H9 (cell line): ENCODE results near the gene LRRC40. TPM values are rescaled to one million over a fixed set of nuclear protein-coding genes. Genes with fewer than 3 reads are reported as not detected.

Experiments
- DNase-seq: peaks from one replicate; pipeline ENCODE4 v3.0.0-alpha.2; 2017
- H2AFZ ChIP-seq: one replicate; pipeline ENCODE4 v1.6.1; 2013; ENCODE audit warnings: mild to moderate bottlenecking, low read length, control low read depth, moderate library complexity
- H2AK5ac ChIP-seq: 2 replicates; pipeline ENCODE4 v1.6.1; 2013; ENCODE audit warnings: low read length, control low read depth, mixed read lengths; ENCODE audit not compliant: insufficient read length
- H2BK120ac ChIP-seq: one replicate; pipeline ENCODE4 v1.6.1; 2013; ENCODE audit warnings: low read depth, mild to moderate bottlenecking, low read length, control low read depth, inconsistent platforms; ENCODE audit not compliant: poor library complexity, severe bottlenecking
- H2BK12ac ChIP-seq: 2 replicates; pipeline ENCODE4 v1.6.1; 2013; ENCODE audit warnings: low read length, control low read depth, mixed read lengths, low read depth; ENCODE audit not compliant: insufficient read length
- H2BK15ac ChIP-seq: 2 replicates; pipeline ENCODE4 v1.6.1; 2013; ENCODE audit warnings: low read depth, low read length, control low read depth
- H2BK20ac ChIP-seq: one replicate; pipeline ENCODE4 v1.6.1; 2013; ENCODE audit warnings: low read depth, mild to moderate bottlenecking, low read length, control low read depth, inconsistent platforms; ENCODE audit not compliant: poor library complexity, severe bottlenecking
- H2BK5ac ChIP-seq: 2 replicates; pipeline ENCODE4 v1.6.1; 2013; ENCODE audit warnings: low read length, control low read depth, mixed read lengths; ENCODE audit not compliant: insufficient read length
- H3K14ac ChIP-seq: 2 replicates; pipeline ENCODE4 v1.6.1; 2013; ENCODE audit warnings: low read length, control low read depth; ENCODE audit not compliant: insufficient read depth
- H3K18ac ChIP-seq: 2 replicates; pipeline ENCODE4 v1.6.1; 2013; ENCODE audit warnings: low read depth, mild to moderate bottlenecking, mixed read lengths, low read length, control low read depth; ENCODE audit not compliant: insufficient read length
- H3K23ac ChIP-seq: 2 replicates; pipeline ENCODE4 v1.6.1; 2013; ENCODE audit warnings: low read length, control low read depth, mixed read lengths, low read depth; ENCODE audit not compliant: insufficient read length
- H3K23me2 ChIP-seq: 2 replicates; pipeline ENCODE4 v1.6.1; 2013; ENCODE audit warnings: low read depth, mild to moderate bottlenecking, mixed read lengths, low read length, control low read depth; ENCODE audit not compliant: insufficient read length, poor library complexity, severe bottlenecking
- H3K27ac ChIP-seq: 2 replicates; pipeline ENCODE4 v1.5.1; 2013; ENCODE audit warnings: low read length, control low read depth, mixed read lengths, low read depth; ENCODE audit not compliant: insufficient read length
- H3K27me3 ChIP-seq: 2 replicates; pipeline ENCODE4 v1.6.1; 2013; ENCODE audit warnings: low read length, control low read depth, inconsistent platforms; ENCODE audit not compliant: insufficient read depth
- H3K4ac ChIP-seq: 2 replicates; pipeline ENCODE4 v1.6.1; 2013; ENCODE audit warnings: low read depth, mild to moderate bottlenecking, control low read depth, inconsistent platforms, low read length, moderate library complexity
- H3K4me1 ChIP-seq: 2 replicates; pipeline ENCODE4 v1.6.1; 2013; ENCODE audit warnings: low read length, control low read depth, inconsistent platforms; ENCODE audit not compliant: insufficient read depth
- H3K4me2 ChIP-seq: 2 replicates; pipeline ENCODE4 v1.6.1; 2013; ENCODE audit warnings: low read length, control low read depth, mixed read lengths; ENCODE audit not compliant: insufficient read length, insufficient read depth
- H3K56ac ChIP-seq: 2 replicates; pipeline ENCODE4 v1.6.1; 2013; ENCODE audit warnings: low read depth, mild to moderate bottlenecking, mixed read lengths, low read length, control low read depth; ENCODE audit not compliant: insufficient read length
- H3K79me1 ChIP-seq: 2 replicates; pipeline ENCODE4 v1.6.1; 2013; ENCODE audit warnings: low read depth, mild to moderate bottlenecking, moderate library complexity, low read length, control low read depth, inconsistent platforms; ENCODE audit not compliant: insufficient read depth, poor library complexity, severe bottlenecking
- H3K79me2 ChIP-seq: 2 replicates; pipeline ENCODE4 v1.6.1; 2013; ENCODE audit warnings: low read length, control low read depth, inconsistent platforms; ENCODE audit not compliant: insufficient read depth
- H3K9ac ChIP-seq: 2 replicates; pipeline ENCODE4 v1.6.1; 2013; ENCODE audit warnings: low read length, control low read depth, mixed read lengths; ENCODE audit not compliant: insufficient read length; ENCODE audit errors: extremely low read depth
- H3K9me3 ChIP-seq: one replicate; pipeline ENCODE4 v1.6.1; 2013; ENCODE audit warnings: low read depth, low read length, inconsistent platforms; ENCODE audit not compliant: control insufficient read depth
- H3T11ph ChIP-seq: one replicate; pipeline ENCODE4 v1.6.1; 2013; ENCODE audit warnings: mild to moderate bottlenecking, low read length, control low read depth, inconsistent platforms
- H4K20me1 ChIP-seq: one replicate; pipeline ENCODE4 v1.6.1; 2013; ENCODE audit not compliant: control insufficient read depth, insufficient read length, insufficient read depth
- H4K5ac ChIP-seq: 2 replicates; pipeline ENCODE4 v1.6.1; 2013; ENCODE audit warnings: low read depth, mild to moderate bottlenecking, mixed read lengths, low read length, control low read depth; ENCODE audit not compliant: insufficient read length
- H4K8ac ChIP-seq: replicated peaks from 2 replicates; pipeline ENCODE4 v1.6.1; 2013; ENCODE audit warnings: low read length, control low read depth, mixed read lengths, low read depth; ENCODE audit not compliant: insufficient read length
- H4K91ac ChIP-seq: 2 replicates; pipeline ENCODE4 v1.6.1; 2013; ENCODE audit warnings: low read depth, mild to moderate bottlenecking, moderate library complexity, mixed read lengths, low read length, control low read depth; ENCODE audit not compliant: insufficient read length
- H3K27ac Mint-ChIP-seq, 3 experiments: 2 replicates in 2 of 3; 3 replicates in 1 of 3; pipeline ENCODE4 v1.8.0; 2020 to 2021; ENCODE audit warnings: mixed read lengths in 3 of 3, mild to moderate bottlenecking in 1 of 3, moderate library complexity in 1 of 3
- H3K27me3 Mint-ChIP-seq: 2 replicates; pipeline ENCODE4 v1.8.0; 2021; ENCODE audit warnings: low read depth, mild to moderate bottlenecking, moderate library complexity, mixed read lengths
- H3K36me3 Mint-ChIP-seq, 3 experiments: 2 replicates in 2 of 3; 3 replicates in 1 of 3; pipeline ENCODE4 v1.8.0; 2020 to 2021; ENCODE audit warnings: low read depth in 3 of 3, mixed read lengths in 3 of 3; ENCODE audit not compliant: insufficient read depth in 1 of 3
- H3K4me1 Mint-ChIP-seq, 2 experiments: 2 replicates each; pipeline ENCODE4 v1.8.0; 2020; ENCODE audit warnings: mixed read lengths in 2 of 2
- H3K4me3 Mint-ChIP-seq, 2 experiments: 2 replicates in 1 of 2; 3 replicates in 1 of 2; pipeline ENCODE4 v1.8.0; 2020 to 2021; ENCODE audit warnings: mild to moderate bottlenecking in 2 of 2, mixed read lengths in 2 of 2, moderate library complexity in 1 of 2
- H3K9me3 Mint-ChIP-seq, 2 experiments: 2 replicates in 1 of 2; 3 replicates in 1 of 2; pipeline ENCODE4 v1.8.0; 2020; ENCODE audit warnings: mild to moderate bottlenecking in 2 of 2, mixed read lengths in 2 of 2, moderate library complexity in 1 of 2
- total RNA-seq: library from RNA; stranded (reverse); gene quantifications from 2 replicates; pipeline ENCODE4 v1.2.1, GENCODE V29; 2021
- TF ChIP-seq, protein P1 (sequence below): fragments of 200-600 bp; sonication (generic); conservative IDR thresholded peaks from 3 replicates; pipeline ENCODE4 v1.8.0; 2021; ENCODE audit warnings: antibody characterized with exemption, mild to moderate bottlenecking

LRRC40 gene
- total RNA-seq, 1 experiment from 2014 or later, result 27.6 TPM

DNA sequence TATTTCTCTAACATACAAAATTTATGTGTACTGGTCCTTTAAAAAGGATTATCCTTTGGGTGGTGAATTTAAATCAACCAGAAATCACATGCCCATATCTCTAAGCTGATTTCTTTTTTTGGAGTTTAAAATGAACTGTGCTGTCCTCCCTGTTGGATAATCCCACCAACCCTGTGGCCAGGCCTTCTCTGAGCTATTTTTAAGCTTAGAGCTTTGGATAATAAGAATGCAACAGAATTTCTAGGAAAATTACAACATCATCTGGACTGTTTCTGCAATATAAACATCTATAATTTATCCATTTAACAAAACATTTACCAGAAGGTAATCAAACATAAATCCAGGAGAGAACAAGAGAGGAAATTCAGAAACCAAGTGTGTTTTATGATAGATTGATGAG, 88.3 kb downstream of the LRRC40 start:
- Histone ChIP-seq H3K14ac (no peak overlapping the region), H2AFZ (no peak overlapping the region), H4K20me1 (no peaks in the 10 kb centered on the region), H3T11ph (no peak overlapping the region), H4K91ac (no peak overlapping the region), H3K4me2 (no peak overlapping the region), H3K18ac (no peak overlapping the region), H3K4ac (no peak overlapping the region), H3K23ac (no peak overlapping the region), H3K27ac (no peak overlapping the region), H3K56ac (no peak overlapping the region), H3K4me1 (no peaks in the 10 kb centered on the region), H4K8ac (no peak overlapping the region), H2BK120ac (no peak overlapping the region), H3K79me1 (no peaks in the 10 kb centered on the region), H4K5ac (no peak overlapping the region), H2BK12ac (no peak overlapping the region), H3K23me2 (no peaks in the 10 kb centered on the region), H2BK5ac (no peak overlapping the region), H2BK20ac (no peak overlapping the region), H3K9ac (no peak overlapping the region), H3K9me3 (no peaks in the 10 kb centered on the region), H3K79me2 (no peaks in the 10 kb centered on the region), H2AK5ac (no peak overlapping the region), H3K27me3 (no peaks in the 10 kb centered on the region), H2BK15ac (no peak overlapping the region)
- H3K4me1 Mint-ChIP-seq, result no peaks in the 10 kb centered on the region
- no peak for DNase-seq
- H3K36me3 Mint-ChIP-seq, result no peaks in the 10 kb centered on the region
- H3K9me3 Mint-ChIP-seq, result no peaks in the 10 kb centered on the region
- no peak overlapping the region for H3K27ac Mint-ChIP-seq
- TF ChIP-seq, protein P1, sequence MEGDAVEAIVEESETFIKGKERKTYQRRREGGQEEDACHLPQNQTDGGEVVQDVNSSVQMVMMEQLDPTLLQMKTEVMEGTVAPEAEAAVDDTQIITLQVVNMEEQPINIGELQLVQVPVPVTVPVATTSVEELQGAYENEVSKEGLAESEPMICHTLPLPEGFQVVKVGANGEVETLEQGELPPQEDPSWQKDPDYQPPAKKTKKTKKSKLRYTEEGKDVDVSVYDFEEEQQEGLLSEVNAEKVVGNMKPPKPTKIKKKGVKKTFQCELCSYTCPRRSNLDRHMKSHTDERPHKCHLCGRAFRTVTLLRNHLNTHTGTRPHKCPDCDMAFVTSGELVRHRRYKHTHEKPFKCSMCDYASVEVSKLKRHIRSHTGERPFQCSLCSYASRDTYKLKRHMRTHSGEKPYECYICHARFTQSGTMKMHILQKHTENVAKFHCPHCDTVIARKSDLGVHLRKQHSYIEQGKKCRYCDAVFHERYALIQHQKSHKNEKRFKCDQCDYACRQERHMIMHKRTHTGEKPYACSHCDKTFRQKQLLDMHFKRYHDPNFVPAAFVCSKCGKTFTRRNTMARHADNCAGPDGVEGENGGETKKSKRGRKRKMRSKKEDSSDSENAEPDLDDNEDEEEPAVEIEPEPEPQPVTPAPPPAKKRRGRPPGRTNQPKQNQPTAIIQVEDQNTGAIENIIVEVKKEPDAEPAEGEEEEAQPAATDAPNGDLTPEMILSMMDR, result no peak
- H3K27me3 Mint-ChIP-seq, result no peaks in the 10 kb centered on the region
- no peak overlapping the region for H3K4me3 Mint-ChIP-seq
